Esophagus mucosa (tissue), 1 donor: ENCODE data around the gene LAMC2. TPM values are rescaled to one million over a fixed set of nuclear protein-coding genes. Genes with fewer than 3 reads are reported as not detected.

ENCODE experiments used
- ATAC-seq: fragments of 200-7000 bp; cut with Tn5 transposase; one replicate; pipeline ENCODE4 v1.9.1; 2020
- total RNA-seq: library from RNA; stranded (reverse); gene quantifications from one replicate; pipeline ENCODE4 v1.2.4, GENCODE V29; 2023
- donor health status: DM: yes; HTN: yes; CAD: no.

Gene LAMC2
- total RNA-seq, 1 donor from 2014 or later, result 15.9 TPM

DNA sequence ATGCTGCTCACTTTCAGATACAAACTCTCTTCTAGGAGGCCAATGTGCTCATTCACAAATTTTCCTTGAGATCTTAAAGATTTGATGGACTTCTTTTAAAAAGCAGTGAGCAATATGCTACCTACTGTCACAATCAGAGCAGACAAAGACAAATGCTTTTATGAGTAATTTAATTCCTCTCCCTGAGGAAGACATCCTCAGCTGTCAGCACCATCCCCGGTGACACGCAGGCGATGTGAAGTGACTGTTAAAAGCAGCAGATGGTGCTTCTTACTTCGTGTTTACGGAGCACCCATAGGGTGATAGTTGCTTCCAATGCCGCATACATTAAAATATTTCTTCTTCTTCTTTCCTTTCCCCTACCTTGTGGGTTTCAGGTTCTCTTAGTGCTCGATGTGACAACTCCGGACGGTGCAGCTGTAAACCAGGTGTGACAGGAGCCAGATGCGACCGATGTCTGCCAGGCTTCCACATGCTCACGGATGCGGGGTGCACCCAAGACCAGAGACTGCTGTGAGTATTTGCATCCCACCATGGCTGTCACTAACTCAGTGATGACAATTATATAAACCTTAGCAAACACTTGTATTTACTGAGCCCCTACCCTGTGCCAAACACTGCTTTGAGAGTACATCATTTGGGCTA lies 29.1 kb downstream of the LAMC2 start:
- ATAC-seq, result no peak

DNA sequence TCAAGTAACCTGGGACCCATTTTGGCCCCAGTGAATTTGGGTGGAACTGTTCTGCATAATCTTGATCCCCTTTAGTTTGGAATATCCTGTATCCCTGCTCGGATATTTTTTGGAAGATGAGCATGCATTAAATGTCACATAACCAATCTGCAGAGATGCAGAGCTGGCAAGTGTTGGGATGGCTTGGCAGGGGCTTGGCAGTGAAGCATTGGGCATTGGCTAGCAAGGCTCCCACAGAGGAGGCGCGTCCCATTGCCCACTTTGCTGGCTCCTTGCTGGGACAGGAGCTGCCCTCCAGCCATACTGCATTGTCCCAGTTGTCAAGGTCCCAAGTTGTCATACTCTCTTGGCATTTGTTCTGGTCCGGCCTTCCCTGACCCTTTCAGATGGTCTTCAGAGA lies 29.9 kb downstream of the LAMC2 start:
- no peak for ATAC-seq

GRCh38 chr1:183218027-183218618 lies 32.1 kb downstream of the LAMC2 start:
- no peak for ATAC-seq

GRCh38 chr1:183218971-183219615 lies 33.0 kb downstream of the LAMC2 start:
- ATAC-seq, result peak; percentile 83

DNA sequence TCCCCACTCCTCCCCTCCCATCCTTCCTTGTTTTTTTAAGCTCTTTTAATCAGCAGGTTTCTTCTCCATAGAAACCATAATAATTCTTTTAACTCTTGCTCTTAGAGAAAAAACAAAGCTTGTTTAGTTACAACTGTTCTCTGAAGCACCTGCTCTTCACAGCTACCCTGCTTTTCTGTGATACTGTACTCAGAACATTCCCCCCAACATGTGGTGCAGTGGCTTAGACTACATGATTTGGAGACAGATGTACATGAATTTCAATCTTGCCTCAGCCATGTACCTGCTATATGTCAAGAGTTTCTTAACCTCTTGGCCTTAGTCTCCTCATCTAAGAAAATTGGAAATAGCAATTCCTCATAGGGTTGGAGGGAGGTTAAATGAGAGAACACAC lies 33.5 kb downstream of the LAMC2 start:
- no peak for ATAC-seq

DNA sequence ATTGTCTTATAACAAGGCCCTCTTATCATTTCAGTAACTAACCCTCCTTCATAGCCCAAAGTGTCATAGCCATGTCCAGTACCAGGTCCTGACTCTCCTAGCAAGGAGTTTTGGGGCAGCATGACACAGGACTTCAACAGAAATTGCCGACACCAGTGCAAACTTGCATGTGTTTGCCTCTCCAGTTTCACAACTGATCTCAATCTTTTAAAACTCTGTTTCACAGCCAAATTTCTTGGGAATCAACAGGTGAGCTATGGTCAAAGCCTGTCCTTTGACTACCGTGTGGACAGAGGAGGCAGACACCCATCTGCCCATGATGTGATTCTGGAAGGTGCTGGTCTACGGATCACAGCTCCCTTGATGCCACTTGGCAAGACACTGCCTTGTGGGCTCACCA lies 36.8 kb downstream of the LAMC2 start:
- no peak for ATAC-seq

DNA sequence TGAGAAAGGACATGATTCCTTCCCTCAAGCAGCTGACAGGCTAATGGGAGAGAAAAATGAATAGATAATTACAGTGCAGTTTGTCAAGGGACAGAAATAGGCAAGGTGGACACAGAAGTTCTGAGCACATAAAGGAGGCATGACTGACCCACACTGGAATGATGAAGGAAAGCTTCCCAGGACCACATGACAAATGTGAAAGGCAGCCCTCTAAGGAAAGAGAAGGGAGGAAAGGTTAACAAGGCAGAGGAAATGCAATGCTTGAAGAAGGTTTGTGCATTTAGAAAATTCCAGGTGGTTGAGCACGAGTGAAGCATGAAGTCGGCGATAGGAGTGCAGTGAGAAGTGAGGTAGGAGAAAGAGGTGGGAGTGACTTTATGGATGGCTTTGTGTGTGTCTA lies 37.4 kb downstream of the LAMC2 start:
- ATAC-seq, result no peak

DNA sequence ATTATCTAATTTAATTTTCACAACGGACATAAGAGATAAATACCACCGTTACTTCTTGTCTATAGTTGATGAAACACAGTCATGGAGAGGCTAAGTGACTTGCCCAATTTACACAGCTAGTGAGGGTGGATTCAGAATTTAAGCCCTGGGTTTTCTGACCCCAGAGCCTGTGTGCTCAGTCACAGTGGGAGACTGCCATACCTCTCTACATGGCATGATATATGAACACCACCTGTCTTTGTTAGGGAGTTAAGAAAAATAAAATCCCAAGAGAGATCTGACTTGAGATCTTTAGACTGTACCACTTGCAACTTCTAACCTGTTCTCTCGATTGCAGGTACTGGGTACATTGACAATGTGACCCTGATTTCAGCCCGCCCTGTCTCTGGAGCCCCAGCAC lies 40.3 kb downstream of the LAMC2 start:
- no peak for ATAC-seq

GRCh38 chr1:183226963-183227362 lies 40.9 kb downstream of the LAMC2 start:
- ATAC-seq, result no peak

- ATAC-seq, result peak; percentile 56
These were observed 41.6 kb downstream of the LAMC2 start for GRCh38 chr1:183227422-183228346.

DNA sequence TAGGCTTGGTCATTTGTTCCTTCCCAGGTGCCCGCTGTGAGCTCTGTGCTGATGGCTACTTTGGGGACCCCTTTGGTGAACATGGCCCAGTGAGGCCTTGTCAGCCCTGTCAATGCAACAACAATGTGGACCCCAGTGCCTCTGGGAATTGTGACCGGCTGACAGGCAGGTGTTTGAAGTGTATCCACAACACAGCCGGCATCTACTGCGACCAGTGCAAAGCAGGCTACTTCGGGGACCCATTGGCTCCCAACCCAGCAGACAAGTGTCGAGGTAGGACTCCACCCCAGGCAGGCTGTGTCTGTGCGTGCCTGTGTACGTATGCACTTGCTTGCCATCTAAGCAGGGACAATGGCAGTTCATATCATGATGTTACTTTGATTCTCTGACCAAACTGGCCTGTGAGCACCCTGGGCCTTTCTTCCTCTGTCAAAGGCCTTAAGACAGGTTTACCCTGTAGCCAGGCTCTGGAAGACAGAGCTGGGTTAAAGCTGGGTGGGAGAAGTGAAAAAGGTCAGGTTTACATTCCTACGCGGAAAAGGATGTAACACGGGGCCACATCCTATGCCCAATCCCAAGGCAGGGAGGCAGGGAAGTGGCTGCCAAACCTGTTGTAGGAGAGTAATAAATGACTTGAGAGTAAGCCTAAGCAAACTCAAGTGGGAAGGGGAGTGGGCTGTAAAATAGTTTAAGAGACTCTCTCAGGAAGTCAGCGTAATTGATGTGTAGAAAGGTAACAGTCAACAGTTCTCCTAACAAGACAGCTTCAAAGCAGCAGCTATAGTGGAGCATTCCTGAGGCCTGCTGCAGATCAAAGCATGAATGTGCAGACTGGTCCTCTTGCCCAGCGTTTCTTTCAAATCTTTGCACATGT lies 42.5 kb downstream of the LAMC2 start:
- ATAC-seq, result peak; percentile 21

DNA sequence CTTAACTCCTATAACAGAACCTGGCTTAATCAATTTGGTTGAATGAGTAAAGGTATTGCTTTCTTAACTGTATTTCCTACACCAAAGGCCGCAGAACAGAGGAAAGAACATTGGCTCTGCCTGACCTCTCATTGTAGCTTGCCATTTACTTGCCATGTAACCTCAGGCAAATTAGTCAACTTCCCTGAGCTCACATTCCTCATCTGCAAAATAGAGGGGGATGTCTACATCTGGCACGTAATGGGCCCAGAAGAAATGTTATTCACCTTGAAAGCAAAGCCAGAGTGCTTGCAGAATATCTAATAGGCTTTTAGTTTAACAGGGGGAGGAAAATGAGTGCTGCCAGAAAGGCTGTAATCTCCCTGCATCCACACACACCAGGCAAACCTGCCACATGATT lies 44.3 kb downstream of the LAMC2 start:
- no peak for ATAC-seq

DNA sequence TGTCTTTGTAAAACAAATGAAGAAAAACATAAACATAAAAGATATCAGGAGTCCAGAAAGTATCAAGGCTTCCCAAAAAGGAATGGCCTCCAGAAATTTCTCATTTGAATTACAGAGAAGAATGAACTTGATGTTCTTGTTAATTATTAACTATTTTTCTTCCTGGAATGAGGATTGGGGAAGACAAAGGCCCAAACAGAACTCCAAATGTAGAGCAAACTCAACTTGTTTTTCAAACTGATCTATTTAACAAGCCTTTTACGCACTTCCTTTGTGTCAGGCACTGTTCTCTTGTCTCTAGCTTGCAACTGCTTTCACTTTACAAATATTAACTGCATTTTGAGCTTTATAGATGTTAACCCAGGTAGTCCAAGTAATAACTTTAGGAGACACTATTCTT lies 45.5 kb downstream of the LAMC2 start:
- no peak for ATAC-seq

DNA sequence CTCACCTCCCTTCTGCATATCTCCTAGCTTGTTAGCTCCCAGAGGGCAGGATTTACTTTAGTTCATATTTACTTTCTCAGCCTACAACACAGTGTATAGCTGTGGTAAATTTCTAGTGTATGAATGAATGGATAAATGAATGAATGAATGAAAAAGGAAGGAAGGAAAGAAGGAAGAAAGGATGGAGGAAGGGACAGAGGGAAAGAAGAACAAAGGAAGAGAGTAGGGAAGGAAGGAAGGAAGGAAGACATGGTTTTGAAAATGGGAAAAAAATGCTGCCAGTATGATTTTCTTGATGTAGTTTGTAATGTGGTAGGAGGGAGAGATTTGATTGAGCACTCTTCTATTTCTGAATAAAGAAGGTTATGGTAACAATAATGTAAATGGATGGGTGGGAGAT lies 47.0 kb downstream of the LAMC2 start:
- no peak for ATAC-seq

GRCh38 chr1:183234660-183235476 lies 48.8 kb downstream of the LAMC2 start:
- ATAC-seq, result peak; percentile 93

GRCh38 chr1:183235503-183235902 lies 49.4 kb downstream of the LAMC2 start:
- ATAC-seq, result no peak

DNA sequence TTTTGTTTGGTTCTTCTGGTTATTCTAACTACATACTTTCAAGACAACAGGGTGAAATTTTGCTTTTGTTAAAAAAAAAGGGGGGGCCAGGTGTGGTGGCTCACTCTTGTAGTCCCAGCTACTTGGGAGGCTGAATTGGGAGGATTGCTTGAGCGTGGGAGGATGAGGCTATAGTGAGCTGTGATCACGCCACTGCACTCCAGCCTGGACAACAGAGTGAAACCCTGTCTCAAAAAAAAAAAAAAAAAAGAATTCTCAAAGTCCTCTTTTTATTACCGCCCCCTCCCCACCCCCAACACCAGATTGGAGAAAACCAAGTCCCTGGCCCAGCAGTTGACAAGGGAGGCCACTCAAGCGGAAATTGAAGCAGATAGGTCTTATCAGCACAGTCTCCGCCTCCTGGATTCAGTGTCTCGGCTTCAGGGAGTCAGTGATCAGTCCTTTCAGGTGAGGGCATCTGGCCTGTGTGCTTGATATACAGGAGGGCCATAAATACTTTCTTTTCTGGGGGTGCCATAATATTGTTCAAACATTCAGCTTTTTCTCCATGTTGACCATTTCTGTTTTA lies 50.2 kb downstream of the LAMC2 start:
- no peak for ATAC-seq

DNA sequence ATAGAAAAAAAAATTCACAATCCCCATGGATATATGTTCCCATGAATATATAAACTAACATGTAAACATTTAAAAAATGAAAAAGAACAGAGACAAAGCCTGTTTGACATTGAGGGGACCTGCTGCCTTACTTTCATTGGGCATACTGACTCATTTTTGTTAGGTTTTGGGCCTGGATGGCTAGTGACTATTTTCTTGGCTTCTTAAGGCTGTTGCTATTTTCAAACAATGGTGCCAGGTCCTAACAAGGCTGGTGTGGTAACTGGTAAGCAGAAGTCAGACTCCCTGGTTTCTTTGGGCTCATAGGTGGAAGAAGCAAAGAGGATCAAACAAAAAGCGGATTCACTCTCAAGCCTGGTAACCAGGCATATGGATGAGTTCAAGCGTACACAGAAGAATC lies 51.0 kb downstream of the LAMC2 start:
- ATAC-seq, result no peak

DNA sequence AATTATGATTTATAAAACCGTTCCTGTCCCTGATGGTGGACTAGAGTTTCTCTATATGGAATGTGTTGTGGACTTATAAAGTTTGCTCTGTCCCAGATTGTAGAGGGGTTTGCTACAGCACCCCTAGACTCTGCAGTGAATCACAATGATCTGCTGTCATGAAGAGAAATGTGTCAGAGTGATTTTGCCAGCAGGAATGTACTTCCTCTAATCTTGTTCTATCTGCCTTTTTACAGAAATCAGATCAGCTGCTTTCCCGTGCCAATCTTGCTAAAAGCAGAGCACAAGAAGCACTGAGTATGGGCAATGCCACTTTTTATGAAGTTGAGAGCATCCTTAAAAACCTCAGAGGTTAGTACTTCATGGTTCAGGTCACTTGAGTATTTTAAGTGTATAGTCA lies 52.0 kb downstream of the LAMC2 start:
- ATAC-seq, result no peak

GRCh38 chr1:183239220-183239742 lies 53.2 kb downstream of the LAMC2 start:
- no peak for ATAC-seq
